ENCODE data around the gene HIF3A. TPM values are rescaled to one million over a fixed set of nuclear protein-coding genes. Genes with fewer than 3 reads are reported as not detected.
"Not testable (repeated sequence)": the region's sequence is repeated elsewhere in the genome, so short reads cannot be mapped to it uniquely, and the experiment has no call there.

The HIF3A gene
- total RNA-seq, 1 experiment from 2014 or later, result 3.0 TPM

- Histone ChIP-seq H3K4me1 (ENCODE audit: insufficient read depth, low read length, poor library complexity, severe bottlenecking) (peaks cover 30% of the 10 kb centered on the region), H3K9me3 (ENCODE audit: low read depth, low read length, poor library complexity, severe bottlenecking) (no peaks in the 10 kb centered on the region), H3K27ac (ENCODE audit: low read depth, low read length, poor library complexity, severe bottlenecking) (peak overlapping the region; percentile 80), H3K36me3 (ENCODE audit: insufficient read depth, low read length, poor library complexity, severe bottlenecking) (peaks cover 24% of the 10 kb centered on the region), H3K4me3 (ENCODE audit: low read depth, low read length, poor library complexity, severe bottlenecking) (no peak overlapping the region), H3K27me3 (replicated peaks; ENCODE audit: insufficient read depth, low read depth, low read length, poor library complexity) (no peaks in the 10 kb centered on the region)
- BruUV-seq (replicated peaks), result no TSS peak
- TF ChIP-seq EZH2 (IDR thresholded peaks at IDR 0.05; ENCODE audit: borderline replicate concordance, low read depth, low read length, poor library complexity, severe bottlenecking) (no peak), CTCF (conservative IDR thresholded peaks at IDR 0.05; ENCODE audit: low read depth, low read length) (peak; percentile 64)
- POLR2A ChIA-PET (ENCODE audit: low non-redundant PET), result no interaction called here
- CTCF ChIA-PET, result no interaction called here
- intact Hi-C loops (cut with micrococcal nuclease; ENCODE audit: unreplicated experiment), result loop anchor here (1.0 kb wide), 1 partner anchor 21 kb away; no protein-coding TSS in a partner anchor
- DNase-seq (ENCODE audit: low spot score), result peak; percentile 75
Measured at GRCh38 chr19:46372901-46373490, 76.2 kb downstream of the HIF3A start.

GRCh38 chr19:46373491-46374359, 76.9 kb downstream of the HIF3A start:
- intact Hi-C loops (cut with micrococcal nuclease; ENCODE audit: unreplicated experiment), result loop anchor here (1.0 kb wide), 1 partner anchor 21 kb away; no protein-coding TSS in a partner anchor
- Histone ChIP-seq H3K27ac (ENCODE audit: low read depth, low read length, poor library complexity, severe bottlenecking) (peak overlapping the region; percentile 80), H3K4me3 (ENCODE audit: low read depth, low read length, poor library complexity, severe bottlenecking) (no peak overlapping the region), H3K36me3 (ENCODE audit: insufficient read depth, low read length, poor library complexity, severe bottlenecking) (peaks cover 26% of the 10 kb centered on the region), H3K27me3 (replicated peaks; ENCODE audit: insufficient read depth, low read depth, low read length, poor library complexity) (no peaks in the 10 kb centered on the region), H3K4me1 (ENCODE audit: insufficient read depth, low read length, poor library complexity, severe bottlenecking) (peaks cover 35% of the 10 kb centered on the region), H3K9me3 (ENCODE audit: low read depth, low read length, poor library complexity, severe bottlenecking) (no peaks in the 10 kb centered on the region)
- POLR2A ChIA-PET (ENCODE audit: low non-redundant PET), result no interaction called here
- BruUV-seq (replicated peaks), result no TSS peak
- CTCF ChIA-PET, result interaction anchor here (0.7 kb wide), 1 partner anchor 91 kb away, joined by 3 read pairs; no protein-coding TSS in a partner anchor
- peak; percentile 72 for DNase-seq (ENCODE audit: low spot score)
- no peak for TF ChIP-seq EZH2 (IDR thresholded peaks at IDR 0.05; ENCODE audit: borderline replicate concordance, low read depth, low read length, poor library complexity, severe bottlenecking)
- 0 out of 2 replicates have a peak, but pooled peaks have one; percentile 8 for TF ChIP-seq CTCF (conservative IDR thresholded peaks at IDR 0.05; ENCODE audit: low read depth, low read length)

DNA sequence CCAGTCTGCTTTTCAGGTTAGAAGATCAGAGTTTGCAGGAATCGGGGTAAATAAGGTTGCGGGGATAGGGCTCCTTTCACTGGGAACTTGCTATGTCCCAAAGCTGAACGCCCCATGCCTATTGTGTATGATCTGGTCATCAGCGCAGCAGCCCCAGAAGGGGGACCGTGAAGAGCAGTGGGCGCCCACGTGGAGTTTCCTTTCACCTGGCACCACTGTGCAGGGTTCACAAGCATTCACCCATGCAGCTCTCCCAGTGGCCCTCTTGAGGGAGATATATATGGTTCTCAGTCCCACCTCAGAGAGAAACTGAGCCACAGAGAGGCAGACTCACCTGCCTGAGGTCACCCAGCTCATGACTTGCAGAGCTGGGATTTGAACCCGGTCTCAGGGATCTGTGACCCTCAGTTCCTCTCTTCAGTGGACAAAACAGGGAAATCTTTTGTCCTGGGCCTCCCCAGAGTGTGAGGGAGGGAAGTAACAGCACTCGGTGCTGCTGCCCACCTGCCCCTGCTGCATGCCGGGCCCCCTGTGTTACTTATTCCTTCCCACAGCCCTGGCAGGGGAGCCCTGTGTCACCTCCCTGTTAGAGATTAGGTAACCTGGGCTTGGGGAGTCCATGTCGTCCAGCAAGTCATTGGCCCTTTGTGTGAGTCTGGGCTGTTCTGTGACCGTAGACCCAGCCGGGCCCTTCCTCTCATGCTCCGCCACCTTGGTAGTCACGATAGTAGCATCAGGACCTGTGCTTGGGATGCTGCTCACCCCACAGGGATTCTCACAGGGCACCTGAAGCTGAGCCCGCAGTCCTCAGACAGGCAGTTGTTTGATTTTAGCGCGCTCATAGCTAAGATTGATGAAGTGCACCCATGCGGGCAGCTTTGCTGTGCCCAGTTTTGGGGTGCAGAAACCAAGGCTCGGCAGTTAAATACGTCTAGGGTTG, 78.0 kb downstream of the HIF3A start:
- peaks cover 35% of the 10 kb centered on the region for H3K4me1 ChIP-seq (ENCODE audit: insufficient read depth, low read length, poor library complexity, severe bottlenecking)
- ChIA-PET CTCF (no interaction called here), POLR2A (ENCODE audit: low non-redundant PET) (no interaction called here)
- DNase-seq (ENCODE audit: low spot score), result no peak
- H3K36me3 ChIP-seq (ENCODE audit: insufficient read depth, low read length, poor library complexity, severe bottlenecking), result peaks cover 35% of the 10 kb centered on the region
- no peak overlapping the region for H3K27ac ChIP-seq (ENCODE audit: low read depth, low read length, poor library complexity, severe bottlenecking)
- no peak overlapping the region for H3K4me3 ChIP-seq (ENCODE audit: low read depth, low read length, poor library complexity, severe bottlenecking)
- H3K27me3 ChIP-seq (replicated peaks; ENCODE audit: insufficient read depth, low read depth, low read length, poor library complexity), result no peaks in the 10 kb centered on the region
- no peaks in the 10 kb centered on the region for H3K9me3 ChIP-seq (ENCODE audit: low read depth, low read length, poor library complexity, severe bottlenecking)
- no TSS peak for BruUV-seq (replicated peaks)
- no peak for TF ChIP-seq EZH2 (IDR thresholded peaks at IDR 0.05; ENCODE audit: borderline replicate concordance, low read depth, low read length, poor library complexity, severe bottlenecking)
- no peak for TF ChIP-seq CTCF (conservative IDR thresholded peaks at IDR 0.05; ENCODE audit: low read depth, low read length)
- intact Hi-C loops (cut with micrococcal nuclease; ENCODE audit: unreplicated experiment), result no loop called here

DNA sequence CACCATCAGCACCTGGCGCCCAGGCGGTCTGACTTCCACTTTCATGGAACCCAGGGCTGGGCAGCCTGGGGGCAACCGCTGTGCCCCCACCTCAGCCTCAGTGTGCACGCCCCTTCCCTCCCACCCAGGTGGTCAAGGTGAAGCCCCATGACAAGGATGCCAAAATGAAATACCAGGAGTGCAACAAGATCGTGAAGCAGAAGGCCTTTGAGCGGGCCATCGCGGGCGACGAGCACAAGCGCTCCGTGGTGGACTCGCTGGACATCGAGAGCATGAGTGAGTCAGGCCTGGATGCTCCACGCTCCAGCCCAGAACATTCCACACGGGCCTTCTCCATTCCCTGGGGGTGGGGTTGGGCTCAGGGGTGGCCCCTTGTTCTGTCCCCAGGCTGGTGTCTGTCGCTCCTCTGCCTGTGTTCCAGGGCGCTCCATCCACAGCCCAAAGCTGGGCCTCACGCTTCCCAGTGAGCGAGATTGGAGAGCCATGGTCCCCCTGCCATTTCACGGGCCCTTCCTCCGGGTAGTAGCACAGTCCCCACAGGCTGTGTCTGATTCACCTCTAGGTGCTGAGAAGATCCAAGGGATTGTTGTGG, 78.7 kb downstream of the HIF3A start:
- POLR2A ChIA-PET (ENCODE audit: low non-redundant PET); DNase-seq (ENCODE audit: low spot score); H3K27ac ChIP-seq (ENCODE audit: low read depth, low read length, poor library complexity, severe bottlenecking); H3K4me3 ChIP-seq (ENCODE audit: low read depth, low read length, poor library complexity, severe bottlenecking); BruUV-seq (replicated peaks); intact Hi-C loops (cut with micrococcal nuclease; ENCODE audit: unreplicated experiment); H3K27me3 ChIP-seq (replicated peaks; ENCODE audit: insufficient read depth, low read depth, low read length, poor library complexity); CTCF ChIA-PET; H3K9me3 ChIP-seq (ENCODE audit: low read depth, low read length, poor library complexity, severe bottlenecking): not testable (repeated sequence)
- peaks cover 43% of the 10 kb centered on the region for H3K36me3 ChIP-seq (ENCODE audit: insufficient read depth, low read length, poor library complexity, severe bottlenecking)
- H3K4me1 ChIP-seq (ENCODE audit: insufficient read depth, low read length, poor library complexity, severe bottlenecking), result peaks cover 35% of the 10 kb centered on the region
